ENCODE results near the gene WASF3.

The WASF3 gene

GRCh38 chr13:26697069-26697955, 139.8 kb downstream of the WASF3 start:
- Histone ChIP-seq H4K20me1 (ENCODE audit: insufficient read depth, low read length) (no peaks in the 10 kb centered on the region), H3K4me3 (ENCODE audit: low read length) (no peak overlapping the region), H3K9ac (ENCODE audit: low read length) (no peak overlapping the region), H3K36me3 (replicated peaks; ENCODE audit: low read depth, low read length) (no peaks in the 10 kb centered on the region), H3K27ac (ENCODE audit: low read length) (no peak overlapping the region), H3K4me2 (ENCODE audit: low read length) (no peak overlapping the region), H3K9me3 (ENCODE audit: insufficient read depth, low read length) (no peaks in the 10 kb centered on the region), H3K79me2 (ENCODE audit: low read length) (no peaks in the 10 kb centered on the region), H3K4me1 (ENCODE audit: low read length) (no peaks in the 10 kb centered on the region; the same call in none of the 2 replicates), H2AFZ (ENCODE audit: low read depth, low read length) (no peak overlapping the region), H3K27me3 (ENCODE audit: low read depth, low read length) (peaks cover under 1% of the 10 kb centered on the region; the same call in 1 of the 2 replicates)
- no peak for TF ChIP-seq EZH2phosphoT487 (IDR thresholded peaks at IDR 0.05; ENCODE audit: low read depth)
- TF ChIP-seq, protein P1, sequence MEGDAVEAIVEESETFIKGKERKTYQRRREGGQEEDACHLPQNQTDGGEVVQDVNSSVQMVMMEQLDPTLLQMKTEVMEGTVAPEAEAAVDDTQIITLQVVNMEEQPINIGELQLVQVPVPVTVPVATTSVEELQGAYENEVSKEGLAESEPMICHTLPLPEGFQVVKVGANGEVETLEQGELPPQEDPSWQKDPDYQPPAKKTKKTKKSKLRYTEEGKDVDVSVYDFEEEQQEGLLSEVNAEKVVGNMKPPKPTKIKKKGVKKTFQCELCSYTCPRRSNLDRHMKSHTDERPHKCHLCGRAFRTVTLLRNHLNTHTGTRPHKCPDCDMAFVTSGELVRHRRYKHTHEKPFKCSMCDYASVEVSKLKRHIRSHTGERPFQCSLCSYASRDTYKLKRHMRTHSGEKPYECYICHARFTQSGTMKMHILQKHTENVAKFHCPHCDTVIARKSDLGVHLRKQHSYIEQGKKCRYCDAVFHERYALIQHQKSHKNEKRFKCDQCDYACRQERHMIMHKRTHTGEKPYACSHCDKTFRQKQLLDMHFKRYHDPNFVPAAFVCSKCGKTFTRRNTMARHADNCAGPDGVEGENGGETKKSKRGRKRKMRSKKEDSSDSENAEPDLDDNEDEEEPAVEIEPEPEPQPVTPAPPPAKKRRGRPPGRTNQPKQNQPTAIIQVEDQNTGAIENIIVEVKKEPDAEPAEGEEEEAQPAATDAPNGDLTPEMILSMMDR (IDR thresholded peaks at IDR 0.05; ENCODE audit: low read depth, low read length): no peak

DNA sequence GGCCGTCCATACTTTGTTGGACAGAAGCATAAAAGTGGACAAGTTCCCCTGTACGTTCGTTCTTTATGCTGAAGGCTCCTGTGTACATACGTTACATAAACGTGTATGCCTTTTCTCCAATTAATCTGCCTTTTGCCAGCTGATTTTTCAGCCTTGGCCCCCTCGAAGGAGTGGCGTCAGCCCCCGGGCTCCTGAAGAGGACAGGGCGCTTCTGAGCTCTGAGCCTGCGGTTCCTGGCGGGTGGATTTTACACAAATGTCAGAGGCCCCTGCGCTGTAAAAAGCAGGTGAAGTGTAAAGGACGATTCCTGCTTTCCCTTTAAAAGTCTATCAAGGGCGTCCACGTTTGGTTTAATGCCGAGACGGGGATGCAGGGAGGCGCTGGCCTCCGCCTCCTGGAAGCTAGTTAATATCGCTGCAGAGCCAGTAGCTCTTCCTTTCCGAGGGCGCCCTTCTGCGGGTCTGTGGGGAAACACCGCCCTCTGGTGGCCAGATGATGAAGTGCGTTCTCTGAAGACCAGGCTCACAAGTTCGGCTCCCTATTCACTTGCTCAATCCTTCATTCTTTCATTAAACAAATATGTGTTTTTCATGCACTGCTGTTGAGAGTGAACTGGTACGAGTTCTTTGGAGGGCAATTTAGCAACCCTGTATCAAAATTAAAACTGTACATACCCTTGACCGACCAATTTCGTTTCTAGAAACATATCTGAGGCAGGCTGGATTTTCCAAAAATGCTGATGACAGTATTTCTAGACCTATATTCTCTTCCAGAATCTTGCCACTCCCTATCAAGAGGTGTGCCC, 141.1 kb downstream of the WASF3 start:
- peak overlapping the region; percentile 58 for H3K4me2 ChIP-seq (ENCODE audit: low read length)
- H3K79me2 ChIP-seq (ENCODE audit: low read length): no peaks in the 10 kb centered on the region
- H3K27me3 ChIP-seq (ENCODE audit: low read depth, low read length): peaks cover 11% of the 10 kb centered on the region
- H3K4me3 ChIP-seq (ENCODE audit: low read length): peak overlapping the region; percentile 30
- TF ChIP-seq, protein P1 (IDR thresholded peaks at IDR 0.05; ENCODE audit: low read depth, low read length): peak; percentile 98
- no peak for TF ChIP-seq EZH2phosphoT487 (IDR thresholded peaks at IDR 0.05; ENCODE audit: low read depth)
- H2AFZ ChIP-seq (ENCODE audit: low read depth, low read length): peak overlapping the region; percentile 57
- no peaks in the 10 kb centered on the region for H4K20me1 ChIP-seq (ENCODE audit: insufficient read depth, low read length)
- no peaks in the 10 kb centered on the region for H3K36me3 ChIP-seq (replicated peaks; ENCODE audit: low read depth, low read length)
- H3K27ac ChIP-seq (ENCODE audit: low read length): no peak overlapping the region
- no peaks in the 10 kb centered on the region; the same call in none of the 2 replicates for H3K4me1 ChIP-seq (ENCODE audit: low read length)
- no peak overlapping the region for H3K9ac ChIP-seq (ENCODE audit: low read length)
- H3K9me3 ChIP-seq (ENCODE audit: insufficient read depth, low read length): no peaks in the 10 kb centered on the region

DNA sequence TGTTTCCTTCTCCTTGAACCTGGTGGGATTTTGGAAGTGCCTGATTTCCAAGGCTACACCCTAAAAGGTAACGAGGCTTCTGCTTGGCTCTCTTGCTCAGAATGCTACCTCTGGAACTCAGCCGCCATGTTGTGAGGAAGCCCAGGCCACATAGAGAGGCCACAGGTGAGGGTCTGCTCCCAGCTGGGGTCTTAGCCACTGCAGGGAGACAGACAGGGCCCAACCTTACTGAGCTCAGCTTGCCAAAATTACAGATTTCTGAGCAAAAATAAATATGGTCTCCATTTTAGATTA, 141.7 kb downstream of the WASF3 start:
- Histone ChIP-seq H3K27ac (ENCODE audit: low read length) (no peak overlapping the region), H3K4me1 (ENCODE audit: low read length) (no peaks in the 10 kb centered on the region; the same call in none of the 2 replicates), H3K36me3 (replicated peaks; ENCODE audit: low read depth, low read length) (no peaks in the 10 kb centered on the region), H3K4me2 (ENCODE audit: low read length) (peak overlapping the region; percentile 58), H3K79me2 (ENCODE audit: low read length) (no peaks in the 10 kb centered on the region), H3K27me3 (ENCODE audit: low read depth, low read length) (peaks cover 11% of the 10 kb centered on the region), H2AFZ (ENCODE audit: low read depth, low read length) (peak overlapping the region; percentile 43), H3K9ac (ENCODE audit: low read length) (no peak overlapping the region), H3K4me3 (ENCODE audit: low read length) (no peak overlapping the region), H3K9me3 (ENCODE audit: insufficient read depth, low read length) (no peaks in the 10 kb centered on the region), H4K20me1 (ENCODE audit: insufficient read depth, low read length) (no peaks in the 10 kb centered on the region)
- TF ChIP-seq, protein P1 (IDR thresholded peaks at IDR 0.05; ENCODE audit: low read depth, low read length): no peak
- no peak for TF ChIP-seq EZH2phosphoT487 (IDR thresholded peaks at IDR 0.05; ENCODE audit: low read depth)

DNA sequence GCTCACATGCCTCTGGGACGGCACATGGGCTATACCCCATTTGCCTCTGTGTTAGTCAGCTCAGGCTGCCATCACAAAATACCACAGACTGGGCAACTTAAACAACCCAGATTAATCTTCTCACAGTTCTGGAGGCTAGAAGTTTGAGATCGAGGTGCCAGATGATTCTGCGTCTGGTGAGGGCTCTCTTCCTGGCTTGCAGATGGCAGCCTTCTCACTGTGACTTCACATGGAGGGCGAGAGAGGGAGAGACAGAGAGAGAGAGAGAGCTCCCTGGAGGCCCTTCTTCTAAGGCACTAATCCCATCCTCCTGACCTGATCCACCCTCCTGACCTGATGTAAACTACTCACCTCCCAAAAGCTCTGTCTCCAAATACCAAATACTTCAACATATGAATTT, 148.1 kb downstream of the WASF3 start:
- Histone ChIP-seq H3K9me3 (ENCODE audit: insufficient read depth, low read length) (no peaks in the 10 kb centered on the region), H3K79me2 (ENCODE audit: low read length) (no peaks in the 10 kb centered on the region), H3K9ac (ENCODE audit: low read length) (no peak overlapping the region), H3K27me3 (ENCODE audit: low read depth, low read length) (peaks cover 14% of the 10 kb centered on the region), H3K4me2 (ENCODE audit: low read length) (no peak overlapping the region), H2AFZ (ENCODE audit: low read depth, low read length) (no peak overlapping the region), H3K36me3 (replicated peaks; ENCODE audit: low read depth, low read length) (no peaks in the 10 kb centered on the region), H3K27ac (ENCODE audit: low read length) (no peak overlapping the region), H4K20me1 (ENCODE audit: insufficient read depth, low read length) (no peaks in the 10 kb centered on the region), H3K4me3 (ENCODE audit: low read length) (no peak overlapping the region), H3K4me1 (ENCODE audit: low read length) (no peaks in the 10 kb centered on the region)
- TF ChIP-seq EZH2phosphoT487 (IDR thresholded peaks at IDR 0.05; ENCODE audit: low read depth): no peak
- TF ChIP-seq, protein P1 (IDR thresholded peaks at IDR 0.05; ENCODE audit: low read depth, low read length): no peak
